H7 (cell line): ENCODE results near the gene RPL28. TPM values are rescaled to one million over a fixed set of nuclear protein-coding genes. Genes with fewer than 3 reads are reported as not detected.

Experiments
- DNase-seq: peaks from one replicate; pipeline ENCODE4 v3.0.0; 2012
- H3K27me3 ChIP-seq: 2 replicates; pipeline ENCODE4 v1.6.0; 2011; ENCODE audit warnings: mild to moderate bottlenecking, low read length; ENCODE audit not compliant: control insufficient read depth, insufficient read depth
- H3K36me3 ChIP-seq: replicated peaks from 2 replicates; pipeline ENCODE4 v1.5.1; 2011; ENCODE audit warnings: low read length; ENCODE audit not compliant: control insufficient read depth, insufficient read depth
- H3K4me3 ChIP-seq: 2 replicates; pipeline ENCODE4 v1.5.1; 2011; ENCODE audit warnings: low read depth, mild to moderate bottlenecking, control low read depth, low read length, moderate library complexity; ENCODE audit not compliant: insufficient read depth
- total RNA-seq: library from RNA; depleted of rRNA; stranded (reverse); fragments of >200 nt; shearing (Covaris generic); gene quantifications from 2 replicates; pipeline ENCODE4 v1.2.3, GENCODE V29; 2014

RPL28 gene
- total RNA-seq, 1 experiment from 2014 or later: 505 TPM

DNA sequence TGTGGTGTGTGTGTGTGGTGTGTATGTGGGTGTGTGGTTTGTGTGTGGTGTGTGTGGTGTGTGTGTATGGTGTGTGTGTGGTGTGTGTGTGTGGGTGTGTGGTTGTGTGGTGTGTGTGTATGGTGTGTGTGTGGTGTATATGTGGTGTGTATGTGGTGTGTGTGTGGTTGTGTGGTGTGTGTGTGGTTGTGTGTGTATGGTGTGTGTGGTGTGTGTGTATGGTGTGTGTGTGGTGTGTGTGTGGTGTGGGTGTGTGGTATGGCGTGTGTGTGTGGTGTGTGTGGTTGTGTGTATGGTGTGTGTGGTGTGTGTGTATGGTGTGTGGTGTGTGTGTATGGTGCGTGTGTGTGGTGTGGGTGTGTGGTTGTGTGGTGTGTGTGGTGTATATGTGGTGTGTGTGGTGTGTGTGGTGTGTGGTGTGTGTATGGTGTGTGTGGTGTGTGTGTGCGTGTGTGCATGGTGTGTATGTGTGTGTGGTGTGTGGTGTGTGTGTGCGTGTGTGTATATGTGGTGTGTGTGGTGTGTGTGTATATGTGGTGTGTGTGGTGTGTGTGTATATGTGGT, 48.7 kb downstream of the RPL28 start:
- Histone ChIP-seq H3K36me3 (no peaks in the 10 kb centered on the region), H3K4me3 (no peak overlapping the region), H3K27me3 (peaks cover 14% of the 10 kb centered on the region)
- no peak for DNase-seq

GRCh38 chr19:55435020-55435419, 49.3 kb downstream of the RPL28 start:
- no peaks in the 10 kb centered on the region for H3K36me3 ChIP-seq
- peaks cover 20% of the 10 kb centered on the region for H3K27me3 ChIP-seq
- no peak for DNase-seq
- H3K4me3 ChIP-seq: no peak overlapping the region

- DNase-seq: peak; percentile 57
- H3K27me3 ChIP-seq: peaks cover 37% of the 10 kb centered on the region
These were observed 51.1 kb downstream of the RPL28 start for GRCh38 chr19:55436847-55437246.

DNA sequence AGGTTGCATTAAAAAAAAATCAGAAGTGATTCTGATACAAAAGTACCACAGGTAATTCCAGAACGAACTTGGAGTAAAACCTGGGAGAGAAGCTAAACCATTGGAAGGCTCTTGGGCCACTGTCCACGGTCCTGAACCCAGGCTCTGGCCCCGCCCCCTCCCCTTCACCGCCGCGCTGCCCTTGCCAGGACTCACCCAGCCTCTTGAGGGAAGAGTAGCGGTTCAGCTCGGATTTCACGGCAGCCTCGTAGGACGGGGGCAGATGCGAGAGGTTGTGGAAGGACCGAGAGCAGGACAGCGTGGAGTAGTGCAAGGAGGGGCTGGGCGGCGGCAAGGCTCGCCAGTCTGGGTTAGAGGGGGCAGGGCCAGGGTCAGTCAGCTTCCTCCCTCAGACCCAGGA, 51.7 kb downstream of the RPL28 start:
- no peaks in the 10 kb centered on the region for H3K36me3 ChIP-seq
- peak; percentile 94 for DNase-seq
- peaks cover 43% of the 10 kb centered on the region for H3K27me3 ChIP-seq
- no peak overlapping the region for H3K4me3 ChIP-seq

More at GRCh38 chr19:55436847-55437246, 51.1 kb downstream of the RPL28 start:
- Histone ChIP-seq H3K36me3 (no peaks in the 10 kb centered on the region), H3K4me3 (no peak overlapping the region)

- DNase-seq: no peak
- Histone ChIP-seq H3K4me3 (no peak overlapping the region), H3K36me3 (no peaks in the 10 kb centered on the region), H3K27me3 (peaks cover 57% of the 10 kb centered on the region)
These were observed 53.3 kb downstream of the RPL28 start for GRCh38 chr19:55439052-55439451.

GRCh38 chr19:55440411-55441105, 54.8 kb downstream of the RPL28 start:
- H3K4me3 ChIP-seq: peak overlapping the region; percentile 66
- no peaks in the 10 kb centered on the region for H3K36me3 ChIP-seq
- H3K27me3 ChIP-seq: peaks cover 72% of the 10 kb centered on the region
- DNase-seq: peak; percentile 96

DNA sequence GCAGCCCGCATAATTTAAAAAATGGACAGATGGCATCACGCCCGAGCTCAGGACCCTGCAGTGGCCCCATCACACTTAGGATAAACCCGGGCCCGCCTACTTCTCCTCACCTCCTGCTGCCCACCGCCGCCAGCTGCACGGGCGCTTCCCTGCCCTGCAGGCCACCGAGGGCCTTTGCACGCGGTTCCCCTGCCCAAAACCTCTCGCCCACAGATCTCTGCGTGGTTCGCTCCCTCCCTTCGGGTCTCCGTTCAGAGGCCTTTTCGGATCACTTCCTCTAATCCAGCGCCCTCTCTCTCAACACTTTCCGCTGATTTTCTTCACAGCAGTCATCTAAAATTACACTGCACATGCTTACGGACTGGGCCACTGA, 55.6 kb downstream of the RPL28 start:
- Histone ChIP-seq H3K4me3 (peak overlapping the region; percentile 66; the same call in 1 of the 2 replicates), H3K27me3 (peaks cover 78% of the 10 kb centered on the region), H3K36me3 (no peaks in the 10 kb centered on the region)
- peak; percentile 72 for DNase-seq

DNA sequence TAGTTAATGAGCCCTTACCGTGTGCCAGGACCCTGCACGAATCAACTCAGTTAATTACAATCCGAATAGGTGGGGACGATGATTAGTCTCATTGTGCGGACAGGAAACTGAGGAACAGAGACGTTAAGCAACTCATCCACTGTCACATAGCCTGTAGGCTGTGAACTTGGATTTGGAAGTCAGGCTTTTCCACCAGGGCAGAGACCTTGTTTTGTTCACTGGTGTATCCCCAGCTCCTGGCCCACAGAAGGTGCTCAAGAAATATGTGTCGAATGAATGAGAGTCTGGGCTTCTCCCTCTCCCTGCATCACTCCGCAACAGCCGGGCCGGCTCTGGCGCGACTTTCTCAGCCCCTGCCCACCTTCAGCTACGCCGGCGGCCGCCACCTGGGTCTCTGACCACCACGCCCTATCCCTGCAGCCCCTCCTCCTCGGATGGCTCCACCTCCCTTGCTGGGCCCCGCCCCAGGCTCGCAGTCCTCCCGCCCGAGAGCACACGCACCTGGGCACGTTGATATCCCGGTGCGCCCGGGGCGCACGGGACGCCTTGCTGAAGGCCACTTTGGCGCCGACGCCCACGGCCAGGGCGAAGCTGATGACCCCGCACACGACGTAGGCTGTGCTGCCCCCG, 56.1 kb downstream of the RPL28 start:
- DNase-seq: peak; percentile 96
- Histone ChIP-seq H3K36me3 (no peaks in the 10 kb centered on the region), H3K4me3 (peak overlapping the region; percentile 66), H3K27me3 (peaks cover 83% of the 10 kb centered on the region)

DNA sequence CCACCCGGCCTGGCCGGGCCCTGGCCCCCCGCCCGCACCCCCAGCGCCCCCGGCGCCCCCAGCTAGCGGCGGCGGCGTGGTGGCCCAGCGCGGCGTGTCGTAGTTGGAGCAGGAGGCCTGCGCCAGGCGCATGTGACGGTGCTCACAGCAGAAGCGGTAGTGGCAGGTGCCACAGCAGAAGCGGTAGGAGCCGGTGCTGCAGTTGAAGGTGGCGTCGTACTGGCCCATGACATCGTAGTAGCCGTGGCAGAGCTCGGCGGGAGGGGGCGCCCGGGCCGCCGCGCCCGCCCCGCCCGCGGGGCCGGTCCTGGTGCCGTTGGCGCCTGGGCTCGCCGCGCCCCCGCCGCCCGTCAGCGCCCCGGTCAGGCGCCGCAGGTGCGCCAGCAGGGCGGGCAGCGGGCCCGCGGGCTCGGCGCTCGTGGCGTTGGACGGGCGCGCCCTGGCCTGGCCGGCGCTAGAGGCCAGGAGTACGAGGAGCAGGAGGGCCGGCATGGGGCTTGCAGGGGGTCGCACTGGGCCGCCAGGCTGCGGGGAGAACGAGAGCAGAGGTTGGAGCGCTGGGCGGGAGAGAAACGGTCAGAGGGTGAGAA, 56.7 kb downstream of the RPL28 start:
- Histone ChIP-seq H3K27me3 (peaks cover 89% of the 10 kb centered on the region), H3K36me3 (no peaks in the 10 kb centered on the region), H3K4me3 (peak overlapping the region; percentile 66; the same call in 1 of the 2 replicates)
- peak; percentile 84 for DNase-seq

- peak; percentile 82 for DNase-seq
- Histone ChIP-seq H3K36me3 (no peaks in the 10 kb centered on the region), H3K27me3 (peaks cover 91% of the 10 kb centered on the region), H3K4me3 (peak within 1 kb of the TSS; percentile 66)
These were observed 57.5 kb downstream of the RPL28 start, which contains the start of gene SHISA7 for GRCh38 chr19:55443045-55443823. SHISA7 (minus strand) TSS chr19:55443300; CDS start chr19:55442863, 437 bp downstream.

DNA sequence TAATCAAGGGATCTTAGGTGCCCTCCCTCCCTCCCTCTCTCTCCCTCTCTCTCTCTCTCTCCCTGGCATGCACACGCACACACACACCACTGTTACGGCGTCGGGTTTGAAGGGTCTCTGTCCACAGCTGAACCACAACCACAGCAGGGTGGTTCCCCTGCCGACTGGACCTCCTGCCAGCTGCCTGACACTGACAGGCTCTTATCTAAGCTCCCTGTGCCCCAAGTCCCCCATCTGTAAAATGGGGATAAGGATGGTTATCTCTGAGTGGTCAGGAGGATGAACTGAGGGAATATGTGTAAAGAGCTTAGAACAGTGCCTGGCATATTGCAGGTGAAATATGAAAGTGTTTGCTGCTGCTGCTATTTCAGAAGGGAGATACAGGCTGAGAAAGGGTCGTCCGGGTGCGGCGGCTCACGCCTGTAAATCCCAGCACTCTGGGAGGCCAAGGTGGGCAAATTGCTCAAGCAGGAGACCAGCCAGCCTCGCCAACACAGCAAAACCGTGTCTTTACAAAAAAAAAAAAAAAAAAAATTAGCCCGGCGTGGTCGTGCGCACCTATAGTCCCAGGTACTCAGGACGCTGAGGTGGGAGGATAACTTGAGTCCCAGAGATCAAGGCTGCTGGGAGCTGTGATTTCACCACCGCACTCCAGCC, 58.2 kb downstream of the RPL28 start:
- H3K4me3 ChIP-seq: no peak overlapping the region

GRCh38 chr19:55444646-55445045, 58.9 kb downstream of the RPL28 start:
- DNase-seq: peak; percentile 40
- Histone ChIP-seq H3K36me3 (no peaks in the 10 kb centered on the region), H3K4me3 (no peak overlapping the region), H3K27me3 (peaks cover 90% of the 10 kb centered on the region)

More for the DNA sequence above, 58.2 kb downstream of the RPL28 start:
- no peak for DNase-seq
- no peaks in the 10 kb centered on the region for H3K36me3 ChIP-seq
- peaks cover 90% of the 10 kb centered on the region for H3K27me3 ChIP-seq

GRCh38 chr19:55446060-55446459, 60.3 kb downstream of the RPL28 start:
- Histone ChIP-seq H3K27me3 (peaks cover 89% of the 10 kb centered on the region), H3K4me3 (no peak overlapping the region)
- no peak for DNase-seq

More at GRCh38 chr19:55446060-55446459, 60.3 kb downstream of the RPL28 start:
- H3K36me3 ChIP-seq: no peaks in the 10 kb centered on the region
